SU-DHL-6 (cell line): Measurements from ENCODE around the gene TBC1D20.

Experiments used
- H2AFZ ChIP-seq: fragments of 200-600 bp; sonication (generic); 2 replicates; pipeline ENCODE4 v1.6.1; 2014; ENCODE audit warnings: low read depth, mild to moderate bottlenecking, moderate library complexity, mixed read lengths, antibody characterized with exemption, low read length; ENCODE audit not compliant: severe bottlenecking
- H3F3A ChIP-seq: fragments of 200-600 bp; shearing (Covaris generic); 2 replicates; pipeline ENCODE4 v1.6.0; 2016; ENCODE audit warnings: antibody characterized with exemption, mild to moderate bottlenecking; ENCODE audit not compliant: insufficient read depth
- H3K27ac ChIP-seq: fragments of 200-600 bp; sonication (generic); 2 replicates; pipeline ENCODE4 v1.5.1; 2016; ENCODE audit warnings: low read depth, mild to moderate bottlenecking, low read length, moderate library complexity, mixed read lengths
- H3K27me3 ChIP-seq: fragments of 200-600 bp; sonication (generic), shearing (Covaris generic); 2 replicates; pipeline ENCODE4 v1.6.0; 2014; ENCODE audit warnings: mild to moderate bottlenecking, low read length
- H3K36me3 ChIP-seq: fragments of 200-600 bp; sonication (generic); 2 replicates; pipeline ENCODE4 v1.6.1; 2014; ENCODE audit warnings: mild to moderate bottlenecking, low read length, mixed read lengths
- H3K4me2 ChIP-seq: fragments of 300-600, 200-600 bp; shearing (Covaris generic), sonication (generic); 2 replicates; pipeline ENCODE4 v1.6.0; 2014; ENCODE audit warnings: low read length, low read depth, mild to moderate bottlenecking; ENCODE audit not compliant: poor library complexity, severe bottlenecking
- H3K4me3 ChIP-seq: fragments of 200-600 bp; sonication (generic); 2 replicates; pipeline ENCODE4 v1.5.1; 2014; ENCODE audit warnings: antibody characterized with exemption, low read length, mild to moderate bottlenecking, mixed read lengths; ENCODE audit not compliant: insufficient read depth, poor library complexity, severe bottlenecking
- H3K79me2 ChIP-seq: fragments of 200-600 bp; sonication (generic); 2 replicates; pipeline ENCODE4 v1.6.1; 2014; ENCODE audit warnings: mild to moderate bottlenecking, low read length, moderate library complexity; ENCODE audit not compliant: insufficient read depth
- H3K9ac ChIP-seq: fragments of 200-600 bp; sonication (generic); 2 replicates; pipeline ENCODE4 v1.7.0; 2014; ENCODE audit warnings: mild to moderate bottlenecking, low read length
- H3K9me2 ChIP-seq: fragments of 200-600 bp; sonication (generic); replicated peaks from 2 replicates; pipeline ENCODE4 v1.6.1; 2014; ENCODE audit warnings: low read length; ENCODE audit not compliant: insufficient read depth
- H3K9me3 ChIP-seq: fragments of 200-600 bp; sonication (generic); 2 replicates; pipeline ENCODE4 v1.6.1; 2014; ENCODE audit warnings: low read length, mixed read lengths; ENCODE audit not compliant: insufficient read depth
- H4K20me1 ChIP-seq: fragments of 200-600 bp; sonication (generic); 2 replicates; pipeline ENCODE4 v1.6.1; 2014; ENCODE audit warnings: low read depth, mild to moderate bottlenecking, antibody characterized with exemption, low read length, moderate library complexity, mixed read lengths
- CTCF ChIP-seq: fragments of 200-600 bp; sonication (generic); IDR thresholded peaks from one replicate; pipeline ENCODE4 v1.5.1; 2017; ENCODE audit warnings: antibody characterized with exemption, mild to moderate bottlenecking, low read length, moderate library complexity; ENCODE audit not compliant: insufficient read depth, poor library complexity, severe bottlenecking
- EZH2phosphoT487 ChIP-seq: fragments of 200-600 bp; sonication (generic), shearing (Covaris generic); conservative IDR thresholded peaks from 2 replicates; pipeline ENCODE4 v1.6.1; 2018; ENCODE audit warnings: mild to moderate bottlenecking, antibody characterized with exemption, low read length, moderate library complexity, mixed read lengths

The TBC1D20 gene

DNA sequence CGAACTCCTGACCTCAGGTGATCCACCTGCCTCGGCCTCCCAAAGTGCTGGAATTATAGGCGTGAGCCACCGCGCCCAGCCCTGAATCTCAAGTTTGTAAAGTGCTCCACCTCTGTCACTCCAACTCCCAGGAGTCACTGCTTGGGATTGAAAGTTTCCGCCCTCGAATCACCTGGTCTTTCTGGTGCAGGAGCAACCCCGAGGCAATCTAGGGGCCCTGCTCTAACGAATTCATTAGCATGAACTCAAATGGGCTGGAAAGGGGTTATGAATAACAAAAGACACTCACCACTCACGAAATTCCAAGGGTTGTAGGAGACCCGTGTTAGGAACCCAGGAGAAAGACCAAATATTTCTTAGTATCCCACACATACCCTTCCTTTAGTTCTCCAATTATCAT is 28.1 kb downstream of the TBC1D20 start:
- peaks cover 4% of the 10 kb centered on the region; the same call in 1 of the 2 replicates for H3K36me3 ChIP-seq
- no peak overlapping the region for H3K4me3 ChIP-seq
- H3K9ac ChIP-seq, result no peak overlapping the region
- no peaks in the 10 kb centered on the region for H3K27me3 ChIP-seq
- H3K79me2 ChIP-seq, result no peaks in the 10 kb centered on the region
- no peak overlapping the region for H2AFZ ChIP-seq
- no peaks in the 10 kb centered on the region for H3F3A ChIP-seq
- H3K4me2 ChIP-seq, result no peak overlapping the region
- no peaks in the 10 kb centered on the region for H3K9me2 ChIP-seq
- H4K20me1 ChIP-seq, result no peaks in the 10 kb centered on the region
- TF ChIP-seq CTCF (no peak), EZH2phosphoT487 (no peak)
- no peak overlapping the region for H3K27ac ChIP-seq
- H3K9me3 ChIP-seq, result no peaks in the 10 kb centered on the region

- Histone ChIP-seq H3F3A (no peaks in the 10 kb centered on the region), H3K9me3 (no peaks in the 10 kb centered on the region), H2AFZ (no peak overlapping the region), H3K79me2 (no peaks in the 10 kb centered on the region), H3K27ac (no peak overlapping the region), H4K20me1 (no peaks in the 10 kb centered on the region), H3K9me2 (no peaks in the 10 kb centered on the region), H3K4me3 (no peak overlapping the region), H3K27me3 (no peaks in the 10 kb centered on the region), H3K9ac (no peak overlapping the region), H3K4me2 (no peak overlapping the region), H3K36me3 (peaks cover 4% of the 10 kb centered on the region; the same call in 1 of the 2 replicates)
- TF ChIP-seq EZH2phosphoT487 (no peak), CTCF (no peak)
Observed at GRCh38 chr20:433300-433975, 28.9 kb downstream of the TBC1D20 start.

GRCh38 chr20:432677-433299 is 29.5 kb downstream of the TBC1D20 start:
- Histone ChIP-seq H3K36me3 (peaks cover 4% of the 10 kb centered on the region; the same call in 1 of the 2 replicates), H3K4me3 (no peak overlapping the region), H3K9me2 (no peaks in the 10 kb centered on the region), H3K27ac (no peak overlapping the region), H3K79me2 (no peaks in the 10 kb centered on the region), H3K9me3 (no peaks in the 10 kb centered on the region), H3K4me2 (no peak overlapping the region), H3K27me3 (no peaks in the 10 kb centered on the region), H4K20me1 (no peaks in the 10 kb centered on the region), H2AFZ (no peak overlapping the region), H3K9ac (no peak overlapping the region), H3F3A (no peaks in the 10 kb centered on the region)
- TF ChIP-seq EZH2phosphoT487 (no peak), CTCF (no peak)
